Stimulated activated naive CD8-positive, alpha-beta T cell treated with anti-CD3 and anti-CD28 coated beads, Interleukin-15, Interleukin-2, amounts not matched to agents 100 ng/mL and 50 ng/mL, for 24 hours (primary cell): ENCODE data around the gene CD4.
A peak's percentile ranks its signal among the peaks of the same experiment; 100 is the strongest.
"Not testable (repeated sequence)": the region's sequence is repeated elsewhere in the genome, so short reads cannot be mapped to it uniquely, and the experiment has no call there.

Experiments
- H3K27ac Mint-ChIP-seq: one replicate; pipeline ENCODE4 v1.8.0; 2021; ENCODE audit warnings: mild to moderate bottlenecking, mixed read lengths
- H3K27me3 Mint-ChIP-seq: one replicate; pipeline ENCODE4 v1.8.0; 2021; ENCODE audit warnings: mixed read lengths
- H3K36me3 Mint-ChIP-seq: one replicate; pipeline ENCODE4 v1.8.0; 2021; ENCODE audit warnings: low read depth, mixed read lengths
- H3K4me1 Mint-ChIP-seq: one replicate; pipeline ENCODE4 v1.8.0; 2021; ENCODE audit warnings: low read depth, mixed read lengths
- H3K4me3 Mint-ChIP-seq: one replicate; pipeline ENCODE4 v1.8.0; 2021; ENCODE audit warnings: mild to moderate bottlenecking, mixed read lengths
- H3K9me3 Mint-ChIP-seq: one replicate; pipeline ENCODE4 v1.8.0; 2021; ENCODE audit warnings: mixed read lengths

CD4 gene

DNA sequence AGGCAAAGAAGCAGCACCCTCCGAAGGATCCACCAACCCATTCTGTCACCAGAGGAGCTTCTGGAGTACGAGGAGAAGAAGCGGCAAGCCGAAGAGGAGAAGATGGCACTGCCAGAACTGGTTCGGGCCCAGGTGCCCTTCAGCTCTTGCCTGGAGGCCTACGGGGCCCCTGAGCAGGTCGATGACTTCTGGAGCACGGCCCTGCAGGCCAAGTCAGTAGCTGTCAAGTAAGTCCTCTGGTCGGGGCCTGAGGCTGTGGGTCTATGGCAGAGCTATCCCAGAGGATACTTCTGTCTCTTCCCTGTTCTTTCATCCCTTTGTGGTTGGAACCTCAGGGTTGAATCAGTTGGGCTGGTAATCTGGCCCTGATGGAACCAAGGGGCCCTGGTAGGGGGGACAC lies 72.1 kb downstream of the CD4 start:
- H3K27ac Mint-ChIP-seq = no peak overlapping the region
- no peak overlapping the region for H3K4me3 Mint-ChIP-seq
- H3K4me1 Mint-ChIP-seq = peaks cover 2% of the 10 kb centered on the region
- no peaks in the 10 kb centered on the region for H3K9me3 Mint-ChIP-seq
- H3K36me3 Mint-ChIP-seq = peaks cover 81% of the 10 kb centered on the region
- no peaks in the 10 kb centered on the region for H3K27me3 Mint-ChIP-seq

DNA sequence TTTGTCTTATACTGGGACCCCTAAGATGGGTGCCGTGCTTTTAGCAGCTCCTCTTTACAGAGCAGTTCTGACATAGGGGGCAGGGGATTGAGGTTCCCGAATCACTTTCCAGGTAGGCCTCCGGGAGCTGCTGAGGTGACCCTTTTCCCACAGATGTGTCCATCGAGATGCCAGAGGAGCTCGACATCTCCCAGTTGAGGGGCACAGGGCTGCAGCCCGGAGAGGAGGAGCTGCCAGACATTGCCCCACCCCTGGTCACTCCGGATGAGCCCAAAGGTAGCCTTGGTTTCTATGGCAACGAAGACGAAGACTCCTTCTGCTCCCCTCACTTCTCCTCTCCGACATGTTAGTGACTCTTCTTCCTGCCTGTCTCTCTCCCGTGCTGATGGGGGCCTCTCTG lies 73.7 kb downstream of the CD4 start:
- Mint-ChIP-seq H3K27me3 (no peaks in the 10 kb centered on the region), H3K4me3 (no peak overlapping the region), H3K27ac (no peak overlapping the region), H3K4me1 (peaks cover 14% of the 10 kb centered on the region), H3K36me3 (peaks cover 68% of the 10 kb centered on the region), H3K9me3 (no peaks in the 10 kb centered on the region)

DNA sequence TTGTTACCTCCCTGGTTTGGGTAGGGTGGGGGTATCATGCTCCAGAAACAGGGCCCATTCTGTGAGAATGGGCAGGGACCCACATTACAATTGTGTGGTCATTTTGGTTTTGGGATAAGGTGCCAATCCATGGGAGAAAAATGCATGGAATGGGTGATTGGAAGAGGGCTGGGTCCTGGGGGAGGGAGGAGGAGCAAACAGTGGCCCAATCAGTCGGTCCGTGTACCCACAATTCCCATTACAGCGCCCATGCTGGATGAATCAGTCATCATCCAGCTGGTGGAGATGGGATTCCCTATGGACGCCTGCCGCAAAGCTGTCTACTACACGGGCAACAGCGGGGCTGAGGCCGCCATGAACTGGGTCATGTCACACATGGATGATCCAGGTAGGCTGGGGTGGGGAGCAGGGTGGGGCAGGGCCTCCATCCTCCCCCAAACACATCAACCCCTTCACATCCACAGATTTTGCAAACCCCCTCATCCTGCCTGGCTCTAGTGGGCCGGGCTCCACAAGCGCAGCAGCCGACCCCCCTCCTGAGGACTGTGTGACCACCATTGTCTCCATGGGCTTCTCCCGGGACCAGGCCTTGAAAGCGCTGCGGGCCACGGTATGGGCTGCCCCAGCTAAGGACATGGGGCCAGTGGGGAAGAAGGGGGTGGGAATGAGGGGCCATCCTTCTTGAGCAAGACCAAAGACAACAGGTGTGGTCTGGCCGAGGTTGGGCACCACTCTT lies 74.4 kb downstream of the CD4 start:
- no peaks in the 10 kb centered on the region for H3K27me3 Mint-ChIP-seq
- no peaks in the 10 kb centered on the region for H3K9me3 Mint-ChIP-seq
- peaks cover 70% of the 10 kb centered on the region for H3K36me3 Mint-ChIP-seq
- peaks cover 21% of the 10 kb centered on the region for H3K4me1 Mint-ChIP-seq
- no peak overlapping the region for H3K4me3 Mint-ChIP-seq
- no peak overlapping the region for H3K27ac Mint-ChIP-seq

DNA sequence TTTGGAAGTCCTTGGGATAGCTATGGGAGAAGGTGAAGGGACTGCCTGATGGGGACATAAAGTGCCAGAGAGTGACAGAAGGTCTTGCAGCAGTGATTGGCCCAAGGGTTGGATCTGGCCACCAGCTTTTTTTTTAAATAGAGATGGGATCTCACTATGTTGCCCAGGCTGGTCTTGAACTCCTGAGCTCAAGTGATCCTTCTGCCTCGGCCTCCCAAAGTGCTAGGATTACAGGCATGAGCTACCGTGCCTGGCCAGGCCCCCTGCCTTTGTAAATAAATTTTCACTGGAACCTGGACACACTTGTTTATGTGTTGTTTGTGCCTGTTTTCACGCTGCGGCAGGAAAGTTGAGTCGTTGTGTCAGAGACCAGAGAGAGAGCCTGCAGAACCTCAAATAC lies 76.0 kb downstream of the CD4 start:
- Mint-ChIP-seq H3K36me3 (peaks cover 72% of the 10 kb centered on the region), H3K4me1 (peaks cover 36% of the 10 kb centered on the region)
- not testable (repeated sequence) for H3K4me3 Mint-ChIP-seq, H3K27ac Mint-ChIP-seq, H3K9me3 Mint-ChIP-seq, H3K27me3 Mint-ChIP-seq

DNA sequence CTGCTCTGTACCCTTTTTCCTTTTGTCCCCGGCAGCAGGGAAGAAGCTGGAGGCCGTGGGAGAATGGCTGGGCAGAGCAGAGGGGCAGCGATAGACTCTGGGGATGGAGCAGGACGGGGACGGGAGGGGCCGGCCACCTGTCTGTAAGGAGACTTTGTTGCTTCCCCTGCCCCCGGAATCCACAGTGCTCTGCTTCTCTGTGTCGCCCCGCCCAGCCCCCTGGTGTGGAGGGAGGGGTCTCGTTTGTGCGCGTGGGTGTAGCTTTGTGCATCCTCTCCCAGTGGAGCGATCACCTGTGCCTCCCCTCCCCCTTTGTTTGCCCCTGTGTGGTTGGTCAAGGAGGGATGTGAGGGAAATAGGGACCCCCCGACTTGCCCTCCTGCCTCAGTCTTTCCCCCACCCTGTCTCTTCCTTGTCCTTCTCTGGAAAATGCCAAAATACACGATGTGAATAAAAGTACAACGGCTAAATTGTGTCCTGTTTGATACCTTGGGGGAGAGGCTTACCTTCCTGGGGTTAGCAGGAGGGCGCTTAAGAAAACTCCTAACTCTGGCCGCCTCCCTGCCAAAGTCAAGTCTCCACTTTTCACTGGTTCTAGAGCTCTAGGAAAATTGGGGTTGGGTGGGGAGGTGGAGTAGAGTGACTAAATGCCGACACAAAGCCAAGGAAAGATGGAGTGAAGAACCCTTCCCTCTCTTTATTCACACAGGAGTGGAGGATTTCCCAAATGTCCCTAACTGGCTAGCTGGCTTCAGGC lies 77.0 kb downstream of the CD4 start:
- H3K36me3 Mint-ChIP-seq = peaks cover 71% of the 10 kb centered on the region
- peak overlapping the region; percentile 99 for H3K27ac Mint-ChIP-seq

DNA sequence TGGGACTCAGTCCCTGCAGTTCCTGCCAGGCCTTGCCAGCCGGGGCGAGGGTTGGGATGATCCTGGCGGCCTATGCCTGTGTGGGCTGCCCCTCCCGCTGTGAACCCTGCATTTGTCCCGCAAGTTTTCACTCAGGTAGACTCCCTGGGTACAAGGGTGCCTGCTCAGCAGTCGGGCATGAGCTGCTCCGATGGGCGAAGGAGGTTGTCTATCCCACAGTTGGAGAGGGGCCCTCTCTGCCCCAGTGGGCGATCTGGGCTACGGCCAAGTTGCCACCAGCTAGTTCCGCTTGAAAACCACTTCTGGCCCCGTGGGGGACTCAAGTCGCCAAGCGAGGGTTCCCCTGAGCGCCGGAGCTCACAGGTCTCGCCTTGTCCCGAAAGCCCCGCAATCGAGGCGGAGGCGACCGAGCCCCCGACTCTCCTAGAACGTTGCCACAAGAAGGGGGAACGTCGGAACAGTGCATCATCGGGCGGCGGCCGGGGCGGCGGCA lies 77.6 kb downstream of the CD4 start:
- no peaks in the 10 kb centered on the region for H3K9me3 Mint-ChIP-seq
- H3K36me3 Mint-ChIP-seq = peaks cover 74% of the 10 kb centered on the region
- H3K27me3 Mint-ChIP-seq = no peaks in the 10 kb centered on the region
- peaks cover 53% of the 10 kb centered on the region for H3K4me1 Mint-ChIP-seq
- peak overlapping the region; percentile 94 for H3K4me3 Mint-ChIP-seq
- H3K27ac Mint-ChIP-seq = peak overlapping the region; percentile 99

More for the DNA sequence above, 77.0 kb downstream of the CD4 start:
- Mint-ChIP-seq H3K4me1 (peaks cover 47% of the 10 kb centered on the region), H3K27me3 (no peaks in the 10 kb centered on the region), H3K4me3 (peak overlapping the region; percentile 94), H3K9me3 (no peaks in the 10 kb centered on the region)

DNA sequence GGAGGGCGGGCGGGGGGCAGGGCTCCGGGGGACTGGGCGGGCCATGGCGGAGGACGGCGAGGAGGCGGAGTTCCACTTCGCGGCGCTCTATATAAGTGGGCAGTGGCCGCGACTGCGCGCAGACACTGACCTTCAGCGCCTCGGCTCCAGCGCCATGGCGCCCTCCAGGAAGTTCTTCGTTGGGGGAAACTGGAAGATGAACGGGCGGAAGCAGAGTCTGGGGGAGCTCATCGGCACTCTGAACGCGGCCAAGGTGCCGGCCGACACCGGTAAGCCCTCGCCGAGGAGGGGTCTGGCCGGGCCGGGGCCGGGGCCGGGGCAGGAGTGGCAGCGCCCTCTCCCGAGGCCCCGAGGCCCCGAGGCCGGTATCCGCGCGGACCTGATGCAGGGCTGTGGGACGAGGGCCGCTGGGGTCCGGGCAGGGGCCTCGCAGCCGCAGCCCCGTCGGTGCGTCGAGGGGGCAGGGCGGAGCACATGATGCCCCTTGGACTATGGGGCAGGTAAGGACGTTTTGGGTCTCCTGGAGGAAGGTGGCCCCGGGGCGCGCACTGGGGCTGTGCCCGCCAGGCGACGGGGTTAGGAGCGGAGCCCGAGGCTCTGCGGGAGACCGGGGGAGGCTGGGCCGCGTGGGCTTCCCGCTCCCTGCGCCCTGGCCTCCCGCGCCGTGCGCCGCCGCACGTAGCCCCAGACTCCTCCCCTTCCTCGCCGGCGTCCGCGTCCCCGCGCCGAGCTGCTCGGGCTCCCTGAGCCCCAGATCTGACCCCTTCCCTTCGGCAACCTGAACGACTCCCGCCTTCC lies 78.3 kb downstream of the CD4 start, which contains the start of gene TPI1:
Gene TPI1 (plus strand): TSS at position 119 of the 798 bp plus-strand sequence. CDS start 36 bp downstream, at position 155.
- Mint-ChIP-seq H3K27me3 (no peaks in the 10 kb centered on the region), H3K36me3 (peaks cover 75% of the 10 kb centered on the region), H3K4me3 (peak within 1 kb of the TSS; percentile 94), H3K9me3 (no peaks in the 10 kb centered on the region), H3K4me1 (peaks cover 60% of the 10 kb centered on the region), H3K27ac (peak within 1 kb of the TSS; percentile 99)

DNA sequence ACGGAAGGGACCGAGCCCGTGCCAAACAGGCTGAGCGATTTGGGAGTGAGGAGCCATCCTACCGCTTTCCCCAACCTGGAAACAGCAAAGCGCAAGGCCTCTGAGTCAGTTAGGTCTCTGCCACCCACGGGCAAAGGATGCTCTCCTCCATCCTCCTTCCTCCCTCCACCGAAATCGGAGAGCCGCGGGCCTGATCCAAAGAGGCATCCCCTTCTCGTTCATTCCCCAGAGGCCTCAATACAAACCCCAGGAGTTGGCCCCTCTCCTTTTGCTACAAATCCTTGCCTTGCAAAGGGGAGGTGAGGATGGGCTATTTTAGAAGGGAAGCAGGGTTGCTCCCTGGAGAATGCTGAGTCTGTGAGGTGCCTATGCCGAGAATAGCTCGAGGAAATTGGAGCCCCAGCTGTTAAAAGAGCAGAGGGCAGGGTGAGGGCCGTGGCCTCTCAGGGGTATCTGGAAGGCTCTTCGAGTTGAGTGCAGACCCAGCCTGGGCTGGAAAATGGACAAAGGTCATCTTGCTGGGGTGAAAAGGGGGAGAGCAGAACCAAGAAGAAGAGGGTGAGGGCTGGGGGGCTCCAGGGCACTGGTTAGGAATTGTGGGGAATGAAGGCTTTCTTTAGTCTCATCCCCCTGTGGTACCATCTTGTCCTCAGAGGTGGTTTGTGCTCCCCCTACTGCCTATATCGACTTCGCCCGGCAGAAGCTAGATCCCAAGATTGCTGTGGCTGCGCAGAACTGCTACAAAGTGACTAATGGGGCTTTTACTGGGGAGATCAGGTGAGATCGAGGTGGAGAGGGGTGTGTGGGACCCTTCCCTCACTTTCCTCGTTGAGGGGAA lies 79.1 kb downstream of the CD4 start:
- Mint-ChIP-seq H3K4me1 (peaks cover 64% of the 10 kb centered on the region), H3K27ac (peak overlapping the region; percentile 93), H3K27me3 (no peaks in the 10 kb centered on the region), H3K36me3 (peaks cover 71% of the 10 kb centered on the region), H3K9me3 (no peaks in the 10 kb centered on the region), H3K4me3 (peak overlapping the region; percentile 94)

DNA sequence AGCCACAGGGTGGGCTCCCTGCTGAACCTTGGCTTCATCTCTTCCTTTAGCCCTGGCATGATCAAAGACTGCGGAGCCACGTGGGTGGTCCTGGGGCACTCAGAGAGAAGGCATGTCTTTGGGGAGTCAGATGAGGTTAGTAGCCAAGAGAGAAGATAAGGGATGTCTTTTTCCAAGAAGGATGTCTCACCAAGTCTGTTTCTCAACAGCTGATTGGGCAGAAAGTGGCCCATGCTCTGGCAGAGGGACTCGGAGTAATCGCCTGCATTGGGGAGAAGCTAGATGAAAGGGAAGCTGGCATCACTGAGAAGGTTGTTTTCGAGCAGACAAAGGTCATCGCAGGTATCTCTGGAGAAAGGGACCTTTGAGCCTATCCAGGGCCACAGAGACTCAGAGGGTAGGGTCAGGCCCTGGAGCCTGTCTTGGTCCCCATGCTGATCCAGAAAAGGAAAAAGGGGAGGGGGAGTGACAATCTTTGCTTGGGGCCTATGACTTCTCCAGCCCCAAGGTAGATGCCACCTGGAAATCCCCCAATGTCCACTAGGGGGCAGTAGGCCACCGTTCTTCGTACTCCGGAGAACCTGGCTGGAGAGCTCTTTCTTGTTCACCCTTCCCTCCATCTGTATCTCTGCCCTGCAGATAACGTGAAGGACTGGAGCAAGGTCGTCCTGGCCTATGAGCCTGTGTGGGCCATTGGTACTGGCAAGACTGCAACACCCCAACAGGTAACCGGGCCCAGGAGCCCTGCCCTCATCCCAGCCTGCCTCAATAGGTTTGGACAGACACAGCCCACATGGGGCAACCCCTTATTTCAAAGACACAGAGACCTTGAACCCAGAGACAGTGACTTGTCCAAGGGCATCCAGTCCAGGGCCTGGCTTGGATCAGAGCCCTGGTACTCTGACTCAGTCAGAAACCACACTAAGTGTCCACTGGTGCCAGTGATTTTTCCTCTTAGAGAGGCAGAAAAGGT lies 80.0 kb downstream of the CD4 start:
- Mint-ChIP-seq H3K27ac (peak overlapping the region; percentile 93), H3K4me1 (peaks cover 70% of the 10 kb centered on the region), H3K4me3 (peak overlapping the region; percentile 94), H3K27me3 (no peaks in the 10 kb centered on the region), H3K9me3 (no peaks in the 10 kb centered on the region), H3K36me3 (peaks cover 71% of the 10 kb centered on the region)

DNA sequence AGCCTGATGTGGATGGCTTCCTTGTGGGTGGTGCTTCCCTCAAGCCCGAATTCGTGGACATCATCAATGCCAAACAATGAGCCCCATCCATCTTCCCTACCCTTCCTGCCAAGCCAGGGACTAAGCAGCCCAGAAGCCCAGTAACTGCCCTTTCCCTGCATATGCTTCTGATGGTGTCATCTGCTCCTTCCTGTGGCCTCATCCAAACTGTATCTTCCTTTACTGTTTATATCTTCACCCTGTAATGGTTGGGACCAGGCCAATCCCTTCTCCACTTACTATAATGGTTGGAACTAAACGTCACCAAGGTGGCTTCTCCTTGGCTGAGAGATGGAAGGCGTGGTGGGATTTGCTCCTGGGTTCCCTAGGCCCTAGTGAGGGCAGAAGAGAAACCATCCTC lies 81.0 kb downstream of the CD4 start:
- H3K4me3 Mint-ChIP-seq = peak overlapping the region; percentile 94
- H3K27me3 Mint-ChIP-seq, H3K9me3 Mint-ChIP-seq: not testable (repeated sequence)
- peaks cover 70% of the 10 kb centered on the region for H3K4me1 Mint-ChIP-seq
- H3K27ac Mint-ChIP-seq = peak overlapping the region; percentile 93
- H3K36me3 Mint-ChIP-seq = peaks cover 67% of the 10 kb centered on the region
